Measurements from ENCODE around the gene CNTNAP2. TPM values are rescaled to one million over a fixed set of nuclear protein-coding genes. Genes with fewer than 3 reads are reported as not detected.

CNTNAP2 gene
- total RNA-seq, 2 experiments from 2014 or later, result not detected

GRCh38 chr7:148163246-148163645 lies 2046.6 kb downstream of the CNTNAP2 start:
- intact Hi-C loops (cut with DNase I, micrococcal nuclease), result no loop called here
- H3K9me3 Mint-ChIP-seq, result no peaks in the 10 kb centered on the region
- no peaks in the 10 kb centered on the region for H3K36me3 ChIP-seq (ENCODE audit: insufficient read depth, low read length)
- no peaks in the 10 kb centered on the region for H3K4me1 Mint-ChIP-seq (ENCODE audit: low read depth)
- H3K27ac Mint-ChIP-seq, result no peak overlapping the region
- no peaks in the 10 kb centered on the region for H3K27me3 ChIP-seq (ENCODE audit: control insufficient read depth in 1 of 2, insufficient read depth in 2 of 2, low read length in 2 of 2)
- ATAC-seq (ENCODE audit: poor library complexity) (no peak), DNase-seq (no peak)
- H3K9me3 ChIP-seq (ENCODE audit: control insufficient read depth in 1 of 2, insufficient read depth in 1 of 2, low read length in 2 of 2), result no peaks in the 10 kb centered on the region
- no peak overlapping the region for H3K4me3 Mint-ChIP-seq
- no peak overlapping the region for H3K27ac ChIP-seq (ENCODE audit: low read depth in 1 of 2, low read length in 2 of 2)
- no peaks in the 10 kb centered on the region for H3K4me1 ChIP-seq (ENCODE audit: insufficient read depth, low read length)
- ChIA-PET POLR2A (no interaction called here), CTCF (no interaction called here)
- TF ChIP-seq CTCF (IDR thresholded peaks at IDR 0.05), result no peak
- peaks cover 15% of the 10 kb centered on the region for H3K27me3 Mint-ChIP-seq
- no peak overlapping the region for H3K4me3 ChIP-seq (ENCODE audit: low read length)
- H3K36me3 Mint-ChIP-seq (ENCODE audit: low read depth), result no peaks in the 10 kb centered on the region

GRCh38 chr7:148172920-148173319 lies 2056.3 kb downstream of the CNTNAP2 start:
- ChIA-PET CTCF (no interaction called here), POLR2A (no interaction called here)
- intact Hi-C loops (cut with DNase I, micrococcal nuclease), result no loop called here
- no peaks in the 10 kb centered on the region for H3K36me3 Mint-ChIP-seq (ENCODE audit: low read depth)
- no peaks in the 10 kb centered on the region for H3K36me3 ChIP-seq (ENCODE audit: insufficient read depth, low read length)
- H3K27me3 ChIP-seq (ENCODE audit: control insufficient read depth in 1 of 2, insufficient read depth in 2 of 2, low read length in 2 of 2), result no peaks in the 10 kb centered on the region
- no peak overlapping the region for H3K27ac Mint-ChIP-seq
- no peak for DNase-seq
- no peak overlapping the region for H3K4me3 Mint-ChIP-seq
- no peaks in the 10 kb centered on the region for H3K9me3 ChIP-seq (ENCODE audit: control insufficient read depth in 1 of 2, insufficient read depth in 1 of 2, low read length in 2 of 2)
- no peak overlapping the region for H3K27ac ChIP-seq (ENCODE audit: low read depth in 1 of 2, low read length in 2 of 2)
- no peak for TF ChIP-seq CTCF (IDR thresholded peaks at IDR 0.05)
- no peaks in the 10 kb centered on the region for H3K9me3 Mint-ChIP-seq
- H3K4me1 Mint-ChIP-seq (ENCODE audit: low read depth), result no peaks in the 10 kb centered on the region
- no peak overlapping the region for H3K4me3 ChIP-seq (ENCODE audit: low read length)
- H3K27me3 Mint-ChIP-seq, result no peaks in the 10 kb centered on the region
- ATAC-seq (ENCODE audit: poor library complexity), result no peak
- no peaks in the 10 kb centered on the region for H3K4me1 ChIP-seq (ENCODE audit: insufficient read depth, low read length)

- Mint-ChIP-seq H3K4me1 (ENCODE audit: low read depth) (no peaks in the 10 kb centered on the region), H3K4me3 (no peak overlapping the region), H3K9me3 (no peaks in the 10 kb centered on the region), H3K36me3 (ENCODE audit: low read depth) (no peaks in the 10 kb centered on the region), H3K27ac (no peak overlapping the region), H3K27me3 (no peaks in the 10 kb centered on the region)
- Histone ChIP-seq H3K4me1 (ENCODE audit: insufficient read depth, low read length) (no peaks in the 10 kb centered on the region), H3K36me3 (ENCODE audit: insufficient read depth, low read length) (no peaks in the 10 kb centered on the region), H3K27me3 (ENCODE audit: control insufficient read depth in 1 of 2, insufficient read depth in 2 of 2, low read length in 2 of 2) (no peaks in the 10 kb centered on the region), H3K9me3 (ENCODE audit: control insufficient read depth in 1 of 2, insufficient read depth in 1 of 2, low read length in 2 of 2) (no peaks in the 10 kb centered on the region), H3K4me3 (ENCODE audit: low read length) (no peak overlapping the region), H3K27ac (ENCODE audit: low read depth in 1 of 2, low read length in 2 of 2) (no peak overlapping the region)
- ATAC-seq (ENCODE audit: poor library complexity) (no peak), DNase-seq (no peak)
- CTCF ChIA-PET, result no interaction called here
- TF ChIP-seq CTCF (IDR thresholded peaks at IDR 0.05), result no peak
- intact Hi-C loops (cut with DNase I, micrococcal nuclease), result no loop called here
- POLR2A ChIA-PET, result no interaction called here
Observed at GRCh38 chr7:148173369-148173768, 2056.8 kb downstream of the CNTNAP2 start.

Data from CD4-positive, alpha-beta T cell (primary cell).